Fibroblast of the aortic adventitia (primary cell): Measurements from ENCODE around the gene SERTAD3. TPM values are rescaled to one million over a fixed set of nuclear protein-coding genes. Genes with fewer than 3 reads are reported as not detected.

Experiments
- DNase-seq: peaks from one replicate; pipeline ENCODE4 v3.0.0-alpha.2; 2010; ENCODE audit warnings: low read depth
- H3K4me3 ChIP-seq: 2 replicates; pipeline ENCODE4 v1.5.1; 2011; ENCODE audit warnings: low read depth, mild to moderate bottlenecking, control low read depth, low read length, moderate library complexity
- CTCF ChIP-seq: IDR thresholded peaks from 2 replicates; pipeline ENCODE4 v1.5.1; 2011; ENCODE audit warnings: mild to moderate bottlenecking, low read length, control low read depth, inconsistent platforms; ENCODE audit not compliant: insufficient read depth
- small RNA-seq: library from RNA; depleted of rRNA; stranded (forward); fragments of <200 nt; gene quantifications from one replicate; pipeline ENCODE3, GENCODE V24; 2012
- total RNA-seq: library from RNA; depleted of rRNA; stranded (reverse); fragments of >200 nt; gene quantifications from 2 replicates; pipeline ENCODE4 v1.2.3, GENCODE V29; 2012; ENCODE audit warnings: low replicate concordance

SERTAD3 gene
- total RNA-seq, 1 donor, result 24.4 TPM

GRCh38 chr19:40393894-40394815 lies 50.0 kb downstream of the SERTAD3 start:
- no peak overlapping the region for H3K4me3 ChIP-seq
- DNase-seq, result no peak
- no peak for TF ChIP-seq CTCF

- TF ChIP-seq CTCF, result peak; percentile 31
- no peak for DNase-seq
- H3K4me3 ChIP-seq, result no peak overlapping the region
Measured at GRCh38 chr19:40392894-40393517, 51.1 kb downstream of the SERTAD3 start.

- no peak for DNase-seq
- H3K4me3 ChIP-seq, result no peak overlapping the region
- no peak for TF ChIP-seq CTCF
Measured at GRCh38 chr19:40392123-40392522, 52.0 kb downstream of the SERTAD3 start.

Small RNA genes within 50 kb of the gene (small RNA-seq; reads per million reads assigned to genes)
- gene RF00017, result not detected

Other genes starting within 250 kb of the SERTAD3 start
- not detected in 2 replicates for gene TTC9B, start 226.0 kb downstream of the SERTAD3 start, total RNA-seq
- gene CCNP, start 217.6 kb downstream of the SERTAD3 start, total RNA-seq, result 0.33 TPM in 1 of 2 replicates, not detected in the other
- 124 and 132 TPM in 2 replicates for gene AKT2, start 159.0 kb downstream of the SERTAD3 start, total RNA-seq
- 1.2 and 9.1 TPM in 2 replicates for gene C19orf47, start 95.9 kb downstream of the SERTAD3 start, total RNA-seq
- 179 and 252 TPM in 2 replicates for gene PLD3, start 95.6 kb downstream of the SERTAD3 start, total RNA-seq
- gene HIPK4, start 54.2 kb downstream of the SERTAD3 start, total RNA-seq, result 0.18 TPM in 1 of 2 replicates, not detected in the other
- 2.0 and 10.2 TPM in 2 replicates for gene PRX, start 31.0 kb downstream of the SERTAD3 start, total RNA-seq
- gene SERTAD1, start 18.3 kb downstream of the SERTAD3 start, total RNA-seq, result 13.8 and 18.2 TPM in 2 replicates
- 71.5 and 77.2 TPM in 2 replicates for gene BLVRB, start 21.4 kb upstream of the SERTAD3 start, total RNA-seq
- 3.5 and 9.5 TPM in 2 replicates for gene SPTBN4, start 22.7 kb upstream of the SERTAD3 start, total RNA-seq
- 5.7 and 24.9 TPM in 2 replicates for gene SHKBP1, start 132.5 kb upstream of the SERTAD3 start, total RNA-seq
- 31.5 and 38.9 TPM in 2 replicates for gene LTBP4, start 157.0 kb upstream of the SERTAD3 start, total RNA-seq
- gene NUMBL, start 246.3 kb upstream of the SERTAD3 start, total RNA-seq, result 51.4 and 251 TPM in 2 replicates